ENCODE measurements around the gene CRACR2A.

CRACR2A gene

GRCh38 chr12:3600039-3600720, 152.7 kb downstream of the CRACR2A start:
- H3K27me3 ChIP-seq (replicated peaks; ENCODE audit: insufficient read depth, low read length), result peaks cover 40% of the 10 kb centered on the region
- H3K4me2 ChIP-seq (ENCODE audit: low read depth, low read length), result no peak overlapping the region
- H3K4me3 ChIP-seq (ENCODE audit: low read length), result no peak overlapping the region
- H3K9me2 ChIP-seq (replicated peaks; ENCODE audit: insufficient read depth, low read length), result no peaks in the 10 kb centered on the region
- TF ChIP-seq EZH2phosphoT487 (IDR thresholded peaks at IDR 0.05; ENCODE audit: low read length) (no peak), CTCF (IDR thresholded peaks at IDR 0.05; ENCODE audit: low read length) (no peak), EZH2 (optimal IDR thresholded peaks at IDR 0.05; ENCODE audit: low read depth, low read length) (no peak)
- no peak overlapping the region for H3K9ac ChIP-seq (ENCODE audit: low read length)
- H2AFZ ChIP-seq (ENCODE audit: low read length), result no peak overlapping the region
- no peaks in the 10 kb centered on the region for H3K4me1 ChIP-seq (ENCODE audit: low read length)
- H3K36me3 ChIP-seq (replicated peaks; ENCODE audit: insufficient read depth, low read length), result no peaks in the 10 kb centered on the region
- H3F3A ChIP-seq (ENCODE audit: insufficient read depth, low read length), result no peaks in the 10 kb centered on the region
- H4K20me1 ChIP-seq (ENCODE audit: insufficient read depth, low read length), result no peaks in the 10 kb centered on the region
- H3K27ac ChIP-seq (ENCODE audit: low read length), result no peak overlapping the region
- no peak for DNase-seq
- H3K79me2 ChIP-seq (ENCODE audit: low read length), result no peaks in the 10 kb centered on the region
- H3K9me3 ChIP-seq (replicated peaks; ENCODE audit: insufficient read depth, low read length), result no peaks in the 10 kb centered on the region

DNA sequence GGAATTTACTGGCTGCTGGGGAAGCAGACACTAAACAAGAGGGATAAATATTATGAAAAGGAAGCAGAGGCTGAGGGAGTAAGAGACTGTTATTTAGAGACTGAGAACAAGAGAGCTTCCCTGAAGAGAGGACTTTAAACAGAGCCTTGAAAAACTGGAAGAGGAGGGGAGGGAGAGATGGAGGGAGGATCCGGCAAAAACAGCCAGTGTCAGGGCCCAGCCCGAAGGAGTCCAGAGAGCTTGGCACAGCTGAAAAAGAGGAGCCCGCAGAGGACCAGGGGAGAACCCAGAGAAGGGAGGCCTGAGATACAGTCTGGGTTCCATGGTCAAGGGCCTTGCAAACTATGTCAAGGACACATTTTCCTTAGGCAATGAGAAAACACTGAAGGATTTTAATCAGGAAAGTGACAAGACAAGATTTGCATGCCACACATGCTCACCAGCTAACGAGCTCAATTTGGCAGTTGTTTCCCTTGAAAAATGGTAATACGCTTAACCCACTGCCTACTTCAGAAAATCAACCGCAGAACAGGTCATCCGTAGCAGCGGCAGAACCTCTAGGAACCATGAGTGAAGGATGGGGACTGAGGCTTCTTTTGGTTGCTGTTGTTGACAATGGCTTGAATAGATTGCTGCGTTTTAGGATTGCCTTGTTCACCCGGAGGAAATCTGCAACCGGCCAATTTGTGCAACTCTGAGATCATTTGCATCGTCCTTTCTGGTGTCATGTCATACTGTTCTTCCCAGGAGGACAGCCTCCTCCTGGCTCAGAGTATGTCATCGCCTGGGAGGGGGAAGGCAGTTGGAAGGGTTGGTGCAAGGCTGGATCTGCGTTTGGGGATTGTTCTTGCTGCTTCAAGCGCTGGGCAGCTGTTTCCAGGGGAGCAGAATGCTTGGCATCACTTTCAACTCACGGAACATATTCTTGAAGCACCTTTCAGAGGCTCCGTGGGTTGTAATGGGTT, 153.7 kb downstream of the CRACR2A start:
- H3F3A ChIP-seq (ENCODE audit: insufficient read depth, low read length), result no peaks in the 10 kb centered on the region

GRCh38 chr12:3597526-3598210, 155.2 kb downstream of the CRACR2A start:
- no peaks in the 10 kb centered on the region for H3K79me2 ChIP-seq (ENCODE audit: low read length)
- no peak for DNase-seq
- no peaks in the 10 kb centered on the region for H3K9me3 ChIP-seq (replicated peaks; ENCODE audit: insufficient read depth, low read length)
- H3K27me3 ChIP-seq (replicated peaks; ENCODE audit: insufficient read depth, low read length), result peaks cover 52% of the 10 kb centered on the region
- no peaks in the 10 kb centered on the region for H4K20me1 ChIP-seq (ENCODE audit: insufficient read depth, low read length)
- H3K4me2 ChIP-seq (ENCODE audit: low read depth, low read length), result no peak overlapping the region
- no peaks in the 10 kb centered on the region for H3K36me3 ChIP-seq (replicated peaks; ENCODE audit: insufficient read depth, low read length)
- H3F3A ChIP-seq (ENCODE audit: insufficient read depth, low read length), result no peaks in the 10 kb centered on the region
- H3K4me3 ChIP-seq (ENCODE audit: low read length), result no peak overlapping the region
- H3K9ac ChIP-seq (ENCODE audit: low read length), result no peak overlapping the region
- H3K27ac ChIP-seq (ENCODE audit: low read length), result no peak overlapping the region
- no peaks in the 10 kb centered on the region for H3K9me2 ChIP-seq (replicated peaks; ENCODE audit: insufficient read depth, low read length)
- no peak for TF ChIP-seq CTCF (IDR thresholded peaks at IDR 0.05; ENCODE audit: low read length)
- no peak for TF ChIP-seq EZH2phosphoT487 (IDR thresholded peaks at IDR 0.05; ENCODE audit: low read length)
- TF ChIP-seq EZH2 (optimal IDR thresholded peaks at IDR 0.05; ENCODE audit: low read depth, low read length), result no peak
- no peaks in the 10 kb centered on the region for H3K4me1 ChIP-seq (ENCODE audit: low read length)
- no peak overlapping the region for H2AFZ ChIP-seq (ENCODE audit: low read length)

More for the DNA sequence above, 153.7 kb downstream of the CRACR2A start:
- no peak for DNase-seq
- H3K9ac ChIP-seq (ENCODE audit: low read length), result no peak overlapping the region
- peaks cover 44% of the 10 kb centered on the region for H3K27me3 ChIP-seq (replicated peaks; ENCODE audit: insufficient read depth, low read length)
- H3K4me3 ChIP-seq (ENCODE audit: low read length), result no peak overlapping the region
- H3K36me3 ChIP-seq (replicated peaks; ENCODE audit: insufficient read depth, low read length), result no peaks in the 10 kb centered on the region
- no peak overlapping the region for H2AFZ ChIP-seq (ENCODE audit: low read length)
- H3K4me2 ChIP-seq (ENCODE audit: low read depth, low read length), result no peak overlapping the region
- no peaks in the 10 kb centered on the region for H4K20me1 ChIP-seq (ENCODE audit: insufficient read depth, low read length)
- H3K9me3 ChIP-seq (replicated peaks; ENCODE audit: insufficient read depth, low read length), result no peaks in the 10 kb centered on the region
- H3K27ac ChIP-seq (ENCODE audit: low read length), result no peak overlapping the region
- no peaks in the 10 kb centered on the region for H3K79me2 ChIP-seq (ENCODE audit: low read length)
- no peaks in the 10 kb centered on the region for H3K9me2 ChIP-seq (replicated peaks; ENCODE audit: insufficient read depth, low read length)
- no peaks in the 10 kb centered on the region for H3K4me1 ChIP-seq (ENCODE audit: low read length)
- TF ChIP-seq EZH2 (optimal IDR thresholded peaks at IDR 0.05; ENCODE audit: low read depth, low read length), result no peak
- TF ChIP-seq EZH2phosphoT487 (IDR thresholded peaks at IDR 0.05; ENCODE audit: low read length), result no peak
- no peak for TF ChIP-seq CTCF (IDR thresholded peaks at IDR 0.05; ENCODE audit: low read length)

Measured in MM.1S (cell line).